NK-92 (cell line): ENCODE data around the gene MAPT.
"Not testable (repeated sequence)": the region's sequence is repeated elsewhere in the genome, so short reads cannot be mapped to it uniquely, and the experiment has no call there.

Experiments
- DNase-seq: peaks from one replicate; lab custom pipeline; 2025; ENCODE audit not compliant: unreplicated experiment; lab: John Stamatoyannopoulos, UW

The MAPT gene

GRCh38 chr17:46003907-46004748 is 109.8 kb downstream of the MAPT start:
- no peak for DNase-seq

- not testable (repeated sequence) for DNase-seq
Observed at GRCh38 chr17:46006082-46006481, 111.7 kb downstream of the MAPT start.

GRCh38 chr17:46007461-46007965 is 113.2 kb downstream of the MAPT start:
- no peak for DNase-seq

- no peak for DNase-seq
Observed at GRCh38 chr17:46008591-46008990, 114.2 kb downstream of the MAPT start.

GRCh38 chr17:46009681-46010596 is 115.6 kb downstream of the MAPT start:
- no peak for DNase-seq

GRCh38 chr17:46010597-46011186 is 116.3 kb downstream of the MAPT start:
- DNase-seq = no peak

- no peak for DNase-seq
Observed at GRCh38 chr17:46011711-46012505, 117.6 kb downstream of the MAPT start.

- DNase-seq = no peak
Observed at GRCh38 chr17:46012506-46013079, 118.2 kb downstream of the MAPT start.

GRCh38 chr17:46013127-46013501 is 118.8 kb downstream of the MAPT start:
- DNase-seq = no peak

GRCh38 chr17:46013502-46014165 is 119.3 kb downstream of the MAPT start:
- no peak for DNase-seq

GRCh38 chr17:46019408-46019925 is 125.1 kb downstream of the MAPT start:
- DNase-seq = not testable (repeated sequence)

- no peak for DNase-seq
Observed at GRCh38 chr17:46020023-46020761, 125.8 kb downstream of the MAPT start.

- no peak for DNase-seq
Observed at GRCh38 chr17:46020998-46021397, 126.6 kb downstream of the MAPT start.

GRCh38 chr17:46023366-46023765 is 129.0 kb downstream of the MAPT start:
- not testable (repeated sequence) for DNase-seq

GRCh38 chr17:46023783-46024388 is 129.5 kb downstream of the MAPT start:
- no peak for DNase-seq

GRCh38 chr17:46024590-46024989 is 130.2 kb downstream of the MAPT start:
- DNase-seq = no peak

- no peak for DNase-seq
Observed at GRCh38 chr17:46025060-46025459, 130.7 kb downstream of the MAPT start.

- DNase-seq = no peak
Observed at GRCh38 chr17:46025510-46026165, 131.3 kb downstream of the MAPT start.
